ENCODE results near the gene NFE2L1.

GRCh38 chr17:48047113-48047740, 932 bp upstream of the NFE2L1 start:
- TF ChIP-seq EZH2 (IDR thresholded peaks at IDR 0.05; ENCODE audit: insufficient read depth, poor library complexity, severe bottlenecking) (no peak), EZH2phosphoT487 (IDR thresholded peaks at IDR 0.05; ENCODE audit: insufficient read depth, low read depth) (no peak)
